ENCODE data around the gene NFIA. TPM values are rescaled to one million over a fixed set of nuclear protein-coding genes. Genes with fewer than 3 reads are reported as not detected.

NFIA gene
- polyA plus RNA-seq, 3 donors = 1.4 to 5.3 (median 2.4) TPM

DNA sequence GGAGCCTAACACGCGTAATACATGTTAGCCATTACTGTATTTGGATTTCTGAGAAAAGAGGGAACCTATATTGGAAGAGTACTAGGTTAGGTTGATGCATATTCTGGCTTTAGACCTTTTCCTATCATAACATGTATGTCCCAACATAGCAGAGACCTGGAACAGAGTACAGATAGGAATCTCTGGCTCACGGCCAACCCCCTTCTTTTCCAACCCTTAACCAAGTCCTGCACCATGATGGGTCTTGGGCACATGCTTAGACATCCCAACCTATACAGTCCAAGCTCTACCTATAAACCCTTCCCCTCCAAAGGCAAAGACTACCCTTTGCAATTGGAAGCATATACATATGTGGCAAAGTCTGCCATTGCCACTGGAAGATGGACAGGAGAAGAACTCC is 414.7 kb downstream of the NFIA start:
- no peaks in the 10 kb centered on the region for H3K4me1 ChIP-seq (ENCODE audit: control insufficient read depth in 1 of 2, insufficient read depth in 2 of 2, low read length in 2 of 2)
- intact Hi-C loops (cut with micrococcal nuclease) = no loop called here
- no peak for DNase-seq
- H2AFZ ChIP-seq (ENCODE audit: insufficient read depth, low read depth, low read length, poor library complexity, severe bottlenecking) = no peak overlapping the region
- no peak overlapping the region for H3K9ac ChIP-seq (ENCODE audit: insufficient read depth, low read length, poor library complexity, severe bottlenecking)
- no peaks in the 10 kb centered on the region for H3K9me3 ChIP-seq (replicated peaks in 1 of 2; ENCODE audit: control insufficient read depth in 1 of 2, insufficient read depth in 1 of 2, low read length in 2 of 2)
- H3K4me1 Mint-ChIP-seq = peaks cover 3% of the 10 kb centered on the region
- H3K27me3 Mint-ChIP-seq (ENCODE audit: low read depth in 3 of 3) = peaks cover 0 to 4% (median 4%) of the 10 kb centered on the region in 3 donors
- 100% methylated on average over 1 of the region's 3 CpGs for WGBS (ENCODE audit: insufficient coverage)
- H3K27ac Mint-ChIP-seq = no peak overlapping the region
- no peaks in the 10 kb centered on the region for H3K79me2 ChIP-seq (ENCODE audit: insufficient read depth, low read length)
- no peaks in the 10 kb centered on the region for H4K20me1 ChIP-seq (ENCODE audit: insufficient read depth, low read length)
- no peaks in the 10 kb centered on the region for H3K36me3 Mint-ChIP-seq
- no peaks in the 10 kb centered on the region for H3K36me3 ChIP-seq (replicated peaks in 1 of 2; ENCODE audit: control insufficient read depth in 1 of 2, insufficient read depth in 2 of 2, low read length in 2 of 2)
- H3K27me3 ChIP-seq (ENCODE audit: control insufficient read depth in 2 of 2, insufficient read depth in 2 of 2, low read length in 2 of 2) = no peaks in the 10 kb centered on the region
- TF ChIP-seq CTCF (IDR thresholded peaks at IDR 0.05) = no peak
- H3K4me2 ChIP-seq (replicated peaks; ENCODE audit: extremely low read depth, low read length, poor library complexity, severe bottlenecking) = no peak overlapping the region
- no peak overlapping the region for H3K27ac ChIP-seq (ENCODE audit: low read depth in 1 of 2, low read length in 2 of 2)
- no peak overlapping the region for H3K4me3 ChIP-seq (replicated peaks in 1 of 3; ENCODE audit: low read depth in 2 of 3, low read length in 3 of 3)
- no peak overlapping the region for H3K4me3 Mint-ChIP-seq
- no peaks in the 10 kb centered on the region for H3K9me3 Mint-ChIP-seq

DNA sequence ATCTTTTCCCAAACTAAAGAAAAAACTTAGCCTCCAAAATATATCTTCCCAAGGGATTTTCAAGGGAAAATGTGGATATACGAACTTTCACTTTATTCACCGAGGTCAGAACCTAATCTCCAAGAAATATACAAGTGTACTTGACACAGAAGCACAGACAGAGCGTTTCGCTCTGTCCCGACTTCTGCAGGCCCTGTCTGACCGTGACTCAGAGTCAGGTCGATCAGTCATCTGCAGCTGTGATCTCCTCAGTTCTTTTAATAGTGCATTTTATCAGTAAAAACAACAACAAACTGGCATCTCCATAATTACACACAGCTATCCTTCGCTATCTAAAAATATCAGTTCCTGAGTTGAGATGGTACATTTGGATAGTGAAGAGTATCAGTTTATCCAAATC is 416.0 kb downstream of the NFIA start:
- no peak for DNase-seq
- Histone ChIP-seq H2AFZ (ENCODE audit: insufficient read depth, low read depth, low read length, poor library complexity, severe bottlenecking) (no peak overlapping the region), H3K9ac (ENCODE audit: insufficient read depth, low read length, poor library complexity, severe bottlenecking) (no peak overlapping the region), H3K79me2 (ENCODE audit: insufficient read depth, low read length) (no peaks in the 10 kb centered on the region), H3K4me3 (replicated peaks in 1 of 3; ENCODE audit: low read depth in 2 of 3, low read length in 3 of 3) (no peak overlapping the region), H3K9me3 (replicated peaks in 1 of 2; ENCODE audit: control insufficient read depth in 1 of 2, insufficient read depth in 1 of 2, low read length in 2 of 2) (no peaks in the 10 kb centered on the region), H3K4me1 (ENCODE audit: control insufficient read depth in 1 of 2, insufficient read depth in 2 of 2, low read length in 2 of 2) (peaks cover 0 to 3% of the 10 kb centered on the region in 2 donors), H3K27ac (ENCODE audit: low read depth in 1 of 2, low read length in 2 of 2) (no peak overlapping the region), H3K36me3 (replicated peaks in 1 of 2; ENCODE audit: control insufficient read depth in 1 of 2, insufficient read depth in 2 of 2, low read length in 2 of 2) (no peaks in the 10 kb centered on the region), H3K27me3 (ENCODE audit: control insufficient read depth in 2 of 2, insufficient read depth in 2 of 2, low read length in 2 of 2) (no peaks in the 10 kb centered on the region), H3K4me2 (replicated peaks; ENCODE audit: extremely low read depth, low read length, poor library complexity, severe bottlenecking) (no peak overlapping the region), H4K20me1 (ENCODE audit: insufficient read depth, low read length) (no peaks in the 10 kb centered on the region)
- peaks cover 0 to 4% (median 2%) of the 10 kb centered on the region in 3 donors for H3K27me3 Mint-ChIP-seq (ENCODE audit: low read depth in 3 of 3)
- no peak overlapping the region for H3K4me3 Mint-ChIP-seq
- TF ChIP-seq CTCF (IDR thresholded peaks at IDR 0.05) = no peak
- H3K36me3 Mint-ChIP-seq = no peaks in the 10 kb centered on the region
- intact Hi-C loops (cut with micrococcal nuclease) = no loop called here
- H3K4me1 Mint-ChIP-seq = peaks cover 13% of the 10 kb centered on the region
- no peaks in the 10 kb centered on the region for H3K9me3 Mint-ChIP-seq
- H3K27ac Mint-ChIP-seq = no peak overlapping the region
- 100% methylated on average over 7 of the region's 8 CpGs for WGBS (ENCODE audit: insufficient coverage)
